ENCODE data around the gene EPAS1. TPM values are rescaled to one million over a fixed set of nuclear protein-coding genes. Genes with fewer than 3 reads are reported as not detected.

The EPAS1 gene
- total and polyA plus RNA-seq, 9 of the 15 experiments (the other 6 are each of a cell fraction or from before 2014, with no cell fraction given) = 0.25 to 11.2 (median 4.1) TPM

- TF ChIP-seq MYNN (IDR thresholded peaks at IDR 0.05) (peak; percentile 72), MYNN (CRISPR knock-in tag; IDR thresholded peaks at IDR 0.05) (no peak), RB1 (IDR thresholded peaks at IDR 0.05; ENCODE audit: low read depth) (peak; percentile 84), ZNF57 (CRISPR knock-in tag; IDR thresholded peaks at IDR 0.05) (no peak), ZNF431 (CRISPR knock-in tag; IDR thresholded peaks at IDR 0.05) (peak; percentile 63; the same call in 1 of the 2 replicates), PHF8 (IDR thresholded peaks at IDR 0.05; ENCODE audit: borderline replicate concordance, low read length) (no peak), GATAD2B (IDR thresholded peaks at IDR 0.05; ENCODE audit: borderline replicate concordance) (peak; percentile 91), NR4A1 (CRISPR knock-in tag; IDR thresholded peaks at IDR 0.05) (peak; percentile 76; the same call in 1 of the 2 replicates), NR4A1 (tag; IDR thresholded peaks at IDR 0.05) (peak; percentile 87; the same call in 1 of the 2 replicates), NCOA2 (IDR thresholded peaks at IDR 0.05; ENCODE audit: partially characterized antibody in 2 of 2) (peak; percentile 32 to 71), CBFB (CRISPR knock-in tag; IDR thresholded peaks at IDR 0.05) (peak; percentile 73; the same call in 1 of the 2 replicates), HDAC1 (IDR thresholded peaks at IDR 0.05) (peak in 1 of 2 experiments; percentile 86; a peak in 3 of 4 replicates), SMAD4 (CRISPR knock-in tag; conservative IDR thresholded peaks at IDR 0.05) (peak; percentile 97), SNRNP70 (optimal IDR thresholded peaks at IDR 0.05; ENCODE audit: low read depth, low read length) (no peak), ZKSCAN1 (IDR thresholded peaks at IDR 0.05; ENCODE audit: low read depth, low read length) (no peak), ATF1 (CRISPR knock-in tag; IDR thresholded peaks at IDR 0.05) (no peak), ATF1 (tag; IDR thresholded peaks at IDR 0.05) (peak; percentile 94), RAD21 (CRISPR knock-in tag; conservative IDR thresholded peaks at IDR 0.05 in 1 of 2, IDR thresholded peaks at IDR 0.05 in 1 of 2) (peak; percentile 60 to 61), RAD51 (IDR thresholded peaks at IDR 0.05; ENCODE audit: borderline replicate concordance, low read depth) (peak; percentile 82)
These were observed 42.7 kb downstream of the EPAS1 start (continued) for GRCh38 chr2:46339676-46340459.
